CD14-positive monocyte (primary cell): ENCODE data around the gene LRRC52. TPM values are rescaled to one million over a fixed set of nuclear protein-coding genes. Genes with fewer than 3 reads are reported as not detected.

ENCODE experiments used
- DNase-seq, 3 donors: peaks; one replicate each; pipeline ENCODE4 v3.0.0-alpha.2; 2011 to 2022
- H2AFZ ChIP-seq: 2 replicates; pipeline ENCODE4 v1.6.0; 2012; ENCODE audit warnings: mild to moderate bottlenecking, low read depth, low read length, inconsistent platforms; ENCODE audit not compliant: insufficient read depth, poor library complexity, severe bottlenecking
- H3K27ac ChIP-seq, 2 donors: 1 replicate in 1 of 2; 2 replicates in 1 of 2; pipeline ENCODE4 v1.5.1; 2012 to 2013; ENCODE audit warnings: low read length in 2 of 2, control low read depth in 1 of 2, inconsistent platforms in 1 of 2, low read depth in 1 of 2, mild to moderate bottlenecking in 1 of 2
- H3K27me3 ChIP-seq, 2 donors: one replicate each; pipeline versions ENCODE4 v1.6.0 to v1.6.1; 2011 to 2013; ENCODE audit warnings: low read length in 2 of 2; ENCODE audit not compliant: control insufficient read depth in 2 of 2, insufficient read depth in 2 of 2
- H3K36me3 ChIP-seq, 2 donors: replicated peaks in 1 of 2; 1 replicate in 1 of 2; 2 replicates in 1 of 2; pipeline versions ENCODE4 v1.5.1 to v1.6.1; 2012 to 2013; ENCODE audit warnings: low read length in 2 of 2, control low read depth in 1 of 2, inconsistent platforms in 1 of 2, mild to moderate bottlenecking in 1 of 2; ENCODE audit not compliant: insufficient read depth in 2 of 2, control insufficient read depth in 1 of 2
- H3K4me1 ChIP-seq, 2 donors: 1 replicate in 1 of 2; 2 replicates in 1 of 2; pipeline versions ENCODE4 v1.5.1 to v1.6.1; 2012 to 2013; ENCODE audit warnings: low read length in 2 of 2, control low read depth in 1 of 2, inconsistent platforms in 1 of 2, mild to moderate bottlenecking in 1 of 2, moderate library complexity in 1 of 2; ENCODE audit not compliant: insufficient read depth in 2 of 2, control insufficient read depth in 1 of 2
- H3K4me2 ChIP-seq: replicated peaks from 2 replicates; pipeline ENCODE3; 2012; ENCODE audit warnings: low read length, moderate library complexity, mild to moderate bottlenecking; ENCODE audit not compliant: poor library complexity, severe bottlenecking; ENCODE audit errors: extremely low read depth
- H3K4me3 ChIP-seq, 3 experiments: fragments of 200-600 bp in 1 of 3; sonication (generic) in 1 of 3; replicated peaks in 1 of 3; 1 replicate in 2 of 3; 2 replicates in 1 of 3; pipeline ENCODE4 v1.5.1; 2011 to 2013; ENCODE audit warnings: low read length in 3 of 3, mild to moderate bottlenecking in 3 of 3, control low read depth in 2 of 3, low read depth in 2 of 3, inconsistent platforms in 1 of 3, moderate library complexity in 1 of 3
- H3K79me2 ChIP-seq: 2 replicates; pipeline ENCODE4 v1.6.0; 2012; ENCODE audit warnings: mild to moderate bottlenecking, control low read depth, inconsistent platforms, low read length, moderate library complexity; ENCODE audit not compliant: insufficient read depth
- H3K9ac ChIP-seq: 2 replicates; pipeline ENCODE4 v1.6.0; 2017; ENCODE audit warnings: low read length, mild to moderate bottlenecking; ENCODE audit not compliant: insufficient read depth, poor library complexity, severe bottlenecking
- H3K9me3 ChIP-seq, 2 donors: replicated peaks in 1 of 2; 1 replicate in 1 of 2; 2 replicates in 1 of 2; pipeline versions ENCODE4 v1.5.1 to v1.6.1; 2012 to 2013; ENCODE audit warnings: low read length in 2 of 2, control low read depth in 1 of 2; ENCODE audit not compliant: control insufficient read depth in 1 of 2, insufficient read depth in 1 of 2
- H4K20me1 ChIP-seq: 2 replicates; pipeline ENCODE4 v1.6.0; 2012; ENCODE audit warnings: mild to moderate bottlenecking, low read length, control low read depth, moderate library complexity; ENCODE audit not compliant: insufficient read depth
- H3K27ac Mint-ChIP-seq, 7 donors: one replicate each; pipeline ENCODE4 v1.8.0; 2020; ENCODE audit warnings: mild to moderate bottlenecking in 7 of 7, mixed read lengths in 7 of 7, moderate library complexity in 6 of 7, inconsistent platforms in 2 of 7
- H3K27me3 Mint-ChIP-seq, 3 donors: one replicate each; pipeline ENCODE4 v1.8.0; 2021 to 2022; ENCODE audit warnings: low read depth in 3 of 3, mild to moderate bottlenecking in 3 of 3, mixed read lengths in 3 of 3, moderate library complexity in 3 of 3, inconsistent platforms in 1 of 3
- H3K36me3 Mint-ChIP-seq, 2 donors: one replicate each; pipeline ENCODE4 v1.8.0; 2020; ENCODE audit warnings: mixed read lengths in 2 of 2, inconsistent platforms in 1 of 2, mild to moderate bottlenecking in 1 of 2
- H3K4me1 Mint-ChIP-seq: one replicate; pipeline ENCODE4 v1.8.0; 2020; ENCODE audit warnings: mild to moderate bottlenecking, mixed read lengths
- H3K4me3 Mint-ChIP-seq, 2 donors: one replicate each; pipeline ENCODE4 v1.8.0; 2020; ENCODE audit warnings: mild to moderate bottlenecking in 2 of 2, mixed read lengths in 2 of 2, moderate library complexity in 1 of 2
- H3K9me3 Mint-ChIP-seq, 7 donors: one replicate each; pipeline ENCODE4 v1.8.0; 2020 to 2022; ENCODE audit warnings: mixed read lengths in 7 of 7, mild to moderate bottlenecking in 6 of 7, moderate library complexity in 6 of 7, inconsistent platforms in 2 of 7
- CTCF ChIP-seq: fragments of 200-600 bp; IDR thresholded peaks from one replicate; pipeline ENCODE4 v1.8.0; 2022; ENCODE audit warnings: antibody characterized with exemption, mild to moderate bottlenecking
- WGBS: methylation state at CpG from one replicate; pipeline ENCODE4 v1.1.5; 2013; ENCODE audit warnings: missing lambda C conversion rate; ENCODE audit not compliant: insufficient coverage; 5-methylcytosine and 5-hydroxymethylcytosine counted together
- intact Hi-C, 2 donors: fragments of 100-400 bp; cut with micrococcal nuclease; formaldehyde crosslinking; loops; one replicate each; pipeline versions ENCODE4 v1.15.0 to v1.15.1; 2023
- polyA plus RNA-seq, 3 donors: library from polyadenylated mRNA; depleted of rRNA in 1 of 3; unstranded in 2 of 3; stranded (reverse) in 1 of 3; fragments of 300-500 nt in 2 of 3; fragments of >200 nt in 1 of 3; fragmentation: Illumina TruSeq in 2 of 3; gene quantifications; 1 replicate in 2 of 3; 2 replicates in 1 of 3; pipeline ENCODE4 v1.2.3, GENCODE V29; 2012 to 2021

Gene LRRC52
- polyA plus RNA-seq, 3 donors: not detected

DNA sequence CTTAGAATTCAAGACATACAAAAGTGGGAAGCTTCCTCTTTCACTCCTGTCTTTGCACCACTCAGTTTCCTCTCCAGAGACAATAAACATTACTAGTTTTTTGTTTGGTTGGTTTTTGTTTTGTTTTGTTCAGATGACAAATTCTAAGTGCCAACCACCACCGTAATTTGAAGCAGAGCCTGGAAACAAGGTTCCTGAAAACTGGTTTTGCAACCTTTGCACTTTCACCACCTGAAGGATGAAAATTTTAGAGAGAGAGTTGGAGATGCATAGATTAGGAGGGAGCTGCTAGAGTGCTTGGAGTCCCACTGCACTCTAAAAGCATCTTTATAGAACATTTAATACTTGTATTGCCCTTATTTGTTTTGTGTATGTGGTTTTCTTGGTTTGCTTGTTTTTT lies 67.1 kb downstream of the LRRC52 start:
- WGBS: no CpG with 5 or more reads among the region's 1 CpG
- Mint-ChIP-seq H3K27ac (no peak overlapping the region), H3K9me3 (peaks cover 0 to 10% (median 5%) of the 10 kb centered on the region in 7 donors)

DNA sequence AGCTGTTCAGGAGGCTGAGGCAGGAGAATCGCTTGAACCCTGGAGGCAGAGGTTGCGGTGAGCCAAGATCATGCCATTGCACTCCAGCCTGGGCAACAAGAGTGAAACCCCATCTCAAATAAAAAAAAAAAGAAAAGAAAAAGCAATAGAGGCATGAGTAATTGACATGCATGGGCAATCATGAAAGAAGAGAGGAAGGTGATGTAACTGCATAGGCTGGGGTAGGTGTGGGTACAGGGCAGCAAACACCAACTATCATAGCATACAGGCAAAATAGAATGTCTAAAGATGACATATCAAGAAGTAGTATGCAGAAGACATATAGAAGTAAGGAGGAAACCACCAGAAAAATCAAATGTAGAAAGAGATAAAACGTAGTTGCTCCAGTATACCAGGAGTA lies 68.3 kb downstream of the LRRC52 start:
- H3K27ac Mint-ChIP-seq: no peak overlapping the region
- peaks cover 9 to 14% (median 12%) of the 10 kb centered on the region in 3 donors for H3K27me3 Mint-ChIP-seq
- Histone ChIP-seq H2AFZ (no peak overlapping the region), H3K27me3 (peaks cover 3 to 4% of the 10 kb centered on the region in 2 donors), H3K79me2 (no peaks in the 10 kb centered on the region), H3K27ac (no peak overlapping the region), H3K4me1 (peaks cover 3 to 7% of the 10 kb centered on the region in 2 donors), H3K36me3 (no peaks in the 10 kb centered on the region), H3K4me3 (no peak overlapping the region), H3K9ac (no peak overlapping the region), H3K9me3 (peaks cover 0 to 3% of the 10 kb centered on the region in 2 donors), H3K4me2 (no peak overlapping the region), H4K20me1 (no peaks in the 10 kb centered on the region)
- peaks cover 0 to 10% (median 5%) of the 10 kb centered on the region in 7 donors for H3K9me3 Mint-ChIP-seq
- TF ChIP-seq CTCF: no peak
- peaks cover 10% of the 10 kb centered on the region for H3K4me1 Mint-ChIP-seq
- intact Hi-C loops: no loop called here
- no peak overlapping the region for H3K4me3 Mint-ChIP-seq
- WGBS: no CpG with 5 or more reads among the region's 3 CpGs
- no peaks in the 10 kb centered on the region for H3K36me3 Mint-ChIP-seq
- no peak for DNase-seq

More for the DNA sequence above, 67.1 kb downstream of the LRRC52 start:
- no peaks in the 10 kb centered on the region for H3K36me3 ChIP-seq
- peak overlapping the region; percentile 15 for H2AFZ ChIP-seq
- Mint-ChIP-seq H3K36me3 (no peaks in the 10 kb centered on the region), H3K27me3 (peaks cover 8 to 13% (median 8%) of the 10 kb centered on the region in 3 donors), H3K4me3 (peak overlapping the region in 1 of 2 donors; percentile 17), H3K4me1 (peaks cover 14% of the 10 kb centered on the region)
- H3K4me3 ChIP-seq: no peak overlapping the region
- H4K20me1 ChIP-seq: no peaks in the 10 kb centered on the region
- peaks cover 3% of the 10 kb centered on the region in 2 donors for H3K27me3 ChIP-seq
- no peak overlapping the region for H3K4me2 ChIP-seq
- H3K4me1 ChIP-seq: peaks cover 3 to 7% of the 10 kb centered on the region in 2 donors
- no peak overlapping the region for H3K9ac ChIP-seq
- no peak for DNase-seq
- H3K27ac ChIP-seq: no peak overlapping the region
- no peaks in the 10 kb centered on the region for H3K79me2 ChIP-seq
- TF ChIP-seq CTCF: no peak
- intact Hi-C loops: no loop called here
- H3K9me3 ChIP-seq: peaks cover 0 to 3% of the 10 kb centered on the region in 2 donors

Other genes starting within 250 kb of the LRRC52 start
- gene LMX1A, start 187.3 kb upstream of the LRRC52 start, polyA plus RNA-seq: not detected
- gene RXRG, start 98.9 kb upstream of the LRRC52 start, polyA plus RNA-seq: not detected
- 100 to 1,000 TPM in 2 of 3 donors, 10 to 100 TPM in 1; 57.9 to 228 (median 189) TPM for gene MGST3, start 87.2 kb downstream of the LRRC52 start, polyA plus RNA-seq
- gene ALDH9A1, start 154.6 kb downstream of the LRRC52 start, polyA plus RNA-seq: 10 to 100 TPM; 23.7 to 60.0 (median 57.7) TPM
- gene TMCO1, start 224.9 kb downstream of the LRRC52 start, polyA plus RNA-seq: 100 to 1,000 TPM in 2 of 3 donors, 10 to 100 TPM in 1; 24.1 to 154 (median 146) TPM